OCI-LY3 (cell line): ENCODE results near the gene MGAT4A.
A peak's percentile ranks its signal among the peaks of the same experiment; 100 is the strongest.

Source experiments
- H2AFZ ChIP-seq: fragments of 200-600, 300-600 bp; shearing (Covaris generic); 2 replicates; pipeline ENCODE4 v1.6.0; 2014; ENCODE audit warnings: antibody characterized with exemption, low read depth, low read length
- H3K27ac ChIP-seq: fragments of 200-600, 300-600 bp; sonication (generic); 2 replicates; pipeline ENCODE4 v1.5.1; 2014; ENCODE audit warnings: mild to moderate bottlenecking, low read length, moderate library complexity, mixed read lengths
- H3K27me3 ChIP-seq: fragments of 200-600, 300-600 bp; sonication (generic); 2 replicates; pipeline ENCODE4 v1.6.1; 2014; ENCODE audit warnings: low read depth, low read length, mixed read lengths
- H3K36me3 ChIP-seq: fragments of 200-600, 300-600 bp; sonication (generic); replicated peaks from 2 replicates; pipeline ENCODE3; 2014; ENCODE audit warnings: low read depth, low read length, mixed read lengths
- H3K4me1 ChIP-seq: fragments of 300-600, 200-600 bp; sonication (generic); 2 replicates; pipeline ENCODE4 v1.6.1; 2014; ENCODE audit warnings: low read length, mixed read lengths
- H3K4me2 ChIP-seq: fragments of 200-600, 300-600 bp; sonication (generic); 2 replicates; pipeline ENCODE4 v1.6.1; 2014; ENCODE audit warnings: low read length, mixed read lengths
- H3K4me3 ChIP-seq: fragments of 300-600, 200-600 bp; sonication (generic); 2 replicates; pipeline ENCODE4 v1.5.1; 2014; ENCODE audit warnings: antibody characterized with exemption, mild to moderate bottlenecking, low read length, moderate library complexity
- H3K79me2 ChIP-seq: fragments of 300-600, 200-600 bp; shearing (Covaris generic); 2 replicates; pipeline ENCODE4 v1.6.1; 2014; ENCODE audit warnings: mild to moderate bottlenecking, low read length, mixed read lengths
- H3K9ac ChIP-seq: fragments of 300-600, 200-600 bp; shearing (Covaris generic); 2 replicates; pipeline ENCODE4 v1.6.0; 2014; ENCODE audit warnings: mild to moderate bottlenecking, low read length, moderate library complexity
- H3K9me3 ChIP-seq: fragments of 200-600, 300-600 bp; shearing (Covaris generic); 2 replicates; pipeline ENCODE4 v1.6.1; 2014; ENCODE audit warnings: low read length, mixed read lengths; ENCODE audit not compliant: insufficient read depth
- H4K20me1 ChIP-seq: fragments of 200-600, 300-600 bp; sonication (generic); 2 replicates; pipeline ENCODE4 v1.6.1; 2016; ENCODE audit warnings: low read length, mixed read lengths; ENCODE audit not compliant: insufficient read depth
- EZH2phosphoT487 ChIP-seq: fragments of 200-600 bp; shearing (Covaris generic); IDR thresholded peaks from 2 replicates; pipeline ENCODE4 v1.6.1; 2018; ENCODE audit warnings: antibody characterized with exemption, mixed run types, low read depth
- TF ChIP-seq, protein P1 (sequence below): fragments of 200-600, 300-600 bp; sonication (generic); IDR thresholded peaks from 2 replicates; pipeline ENCODE4 v1.5.1; 2014; ENCODE audit warnings: antibody characterized with exemption, low read length, low read depth

MGAT4A gene

DNA sequence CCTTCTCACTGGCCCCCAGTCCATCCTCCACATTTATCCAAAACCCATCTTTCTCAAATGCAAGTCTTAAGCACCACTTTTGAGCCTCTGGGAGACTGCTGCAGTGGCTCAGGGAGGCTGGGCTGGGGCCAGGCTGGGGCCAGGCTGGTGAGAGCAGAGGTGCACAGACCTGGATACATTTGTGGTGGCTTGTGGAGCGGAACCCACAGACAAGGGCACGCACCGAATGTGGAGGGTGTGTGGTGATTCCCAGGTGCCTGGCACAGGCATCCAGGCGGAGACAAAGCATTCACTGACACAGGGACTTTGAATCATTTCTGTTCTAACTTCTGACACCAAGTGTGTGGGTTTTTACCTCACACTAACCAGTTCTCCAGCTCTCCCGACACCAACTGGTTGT lies 42.2 kb upstream of the MGAT4A start:
- no peak overlapping the region for H3K27ac ChIP-seq
- H2AFZ ChIP-seq: no peak overlapping the region
- H3K79me2 ChIP-seq: no peaks in the 10 kb centered on the region
- H3K4me1 ChIP-seq: peaks cover 10% of the 10 kb centered on the region
- H3K9ac ChIP-seq: no peak overlapping the region
- H3K27me3 ChIP-seq: no peaks in the 10 kb centered on the region
- TF ChIP-seq EZH2phosphoT487: no peak
- TF ChIP-seq, protein P1, sequence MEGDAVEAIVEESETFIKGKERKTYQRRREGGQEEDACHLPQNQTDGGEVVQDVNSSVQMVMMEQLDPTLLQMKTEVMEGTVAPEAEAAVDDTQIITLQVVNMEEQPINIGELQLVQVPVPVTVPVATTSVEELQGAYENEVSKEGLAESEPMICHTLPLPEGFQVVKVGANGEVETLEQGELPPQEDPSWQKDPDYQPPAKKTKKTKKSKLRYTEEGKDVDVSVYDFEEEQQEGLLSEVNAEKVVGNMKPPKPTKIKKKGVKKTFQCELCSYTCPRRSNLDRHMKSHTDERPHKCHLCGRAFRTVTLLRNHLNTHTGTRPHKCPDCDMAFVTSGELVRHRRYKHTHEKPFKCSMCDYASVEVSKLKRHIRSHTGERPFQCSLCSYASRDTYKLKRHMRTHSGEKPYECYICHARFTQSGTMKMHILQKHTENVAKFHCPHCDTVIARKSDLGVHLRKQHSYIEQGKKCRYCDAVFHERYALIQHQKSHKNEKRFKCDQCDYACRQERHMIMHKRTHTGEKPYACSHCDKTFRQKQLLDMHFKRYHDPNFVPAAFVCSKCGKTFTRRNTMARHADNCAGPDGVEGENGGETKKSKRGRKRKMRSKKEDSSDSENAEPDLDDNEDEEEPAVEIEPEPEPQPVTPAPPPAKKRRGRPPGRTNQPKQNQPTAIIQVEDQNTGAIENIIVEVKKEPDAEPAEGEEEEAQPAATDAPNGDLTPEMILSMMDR: no peak
- H4K20me1 ChIP-seq: no peaks in the 10 kb centered on the region
- H3K9me3 ChIP-seq: no peaks in the 10 kb centered on the region
- no peak overlapping the region for H3K4me3 ChIP-seq
- no peaks in the 10 kb centered on the region for H3K36me3 ChIP-seq
- H3K4me2 ChIP-seq: no peak overlapping the region

DNA sequence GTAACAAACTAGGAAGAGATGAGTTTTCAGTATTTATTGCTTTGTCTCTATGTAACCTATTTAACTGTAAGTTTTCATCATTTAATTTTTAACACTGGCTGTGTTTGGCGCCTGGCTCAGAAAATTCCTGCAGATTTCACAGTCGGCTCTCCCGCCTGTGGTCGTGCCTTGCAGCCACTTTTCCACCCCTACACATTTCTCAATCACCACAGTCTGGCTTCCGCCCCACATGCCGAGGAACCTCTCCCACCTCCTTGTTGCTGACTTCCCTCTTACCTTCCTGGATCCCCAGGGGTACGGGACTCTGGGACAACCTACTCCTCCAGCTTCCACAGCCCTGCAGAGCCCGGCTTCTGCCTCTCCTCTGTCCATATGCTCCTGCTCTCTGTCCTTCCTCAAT lies 41.6 kb upstream of the MGAT4A start:
- Histone ChIP-seq H3K4me1 (peaks cover 10% of the 10 kb centered on the region), H3K27me3 (no peaks in the 10 kb centered on the region)

DNA sequence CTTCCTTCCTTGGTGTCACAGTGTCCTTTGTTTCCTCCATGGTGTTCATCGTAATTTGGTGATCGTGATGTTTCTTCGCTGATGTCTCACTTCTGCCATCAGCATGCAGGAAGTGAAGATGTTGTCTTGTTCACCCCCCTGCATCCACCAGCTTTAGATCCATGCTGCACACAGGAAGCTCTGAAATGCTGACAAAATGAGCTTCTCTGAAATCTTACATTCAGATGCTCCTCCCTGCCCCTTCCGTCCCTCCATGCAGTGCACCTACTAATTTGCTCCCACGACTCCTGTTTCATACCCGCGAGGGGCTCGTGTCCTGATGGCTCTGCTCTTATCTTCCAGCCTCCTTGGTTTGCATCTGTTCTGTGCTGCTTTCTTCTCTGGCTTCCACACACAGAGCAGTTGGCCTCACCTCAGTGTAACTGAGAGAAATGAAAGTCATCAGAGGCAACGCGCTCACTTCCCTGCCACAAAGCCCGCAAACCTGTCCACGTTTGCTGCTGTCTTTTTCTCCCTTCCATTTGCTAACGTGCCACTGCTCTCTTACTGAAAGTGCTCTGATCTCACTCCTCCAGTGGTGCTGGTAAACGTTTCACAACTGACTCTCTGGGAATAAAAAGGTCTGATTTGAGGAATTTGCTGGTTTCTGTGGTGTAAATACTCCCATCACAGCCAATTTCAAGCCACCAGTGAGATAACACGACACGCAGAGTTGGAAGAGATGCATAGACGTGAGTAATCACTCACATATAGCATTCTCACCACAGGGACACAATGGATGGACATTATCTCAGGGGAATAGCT lies 41.0 kb upstream of the MGAT4A start:
- H3K27ac ChIP-seq: no peak overlapping the region
- H3K4me2 ChIP-seq: peak overlapping the region; percentile 83
- TF ChIP-seq, protein P1: no peak
- no peak for TF ChIP-seq EZH2phosphoT487
- peak overlapping the region; percentile 98 for H2AFZ ChIP-seq
- no peaks in the 10 kb centered on the region for H3K79me2 ChIP-seq
- peaks cover 10% of the 10 kb centered on the region for H3K4me1 ChIP-seq
- H3K4me3 ChIP-seq: peak overlapping the region; percentile 71
- H3K36me3 ChIP-seq: no peaks in the 10 kb centered on the region
- peak overlapping the region; percentile 41 for H3K9ac ChIP-seq
- H4K20me1 ChIP-seq: no peaks in the 10 kb centered on the region
- no peaks in the 10 kb centered on the region for H3K27me3 ChIP-seq
- H3K9me3 ChIP-seq: no peaks in the 10 kb centered on the region

More for the DNA sequence above, 41.6 kb upstream of the MGAT4A start:
- Histone ChIP-seq H2AFZ (peak overlapping the region; percentile 98), H3K79me2 (no peaks in the 10 kb centered on the region), H3K27ac (no peak overlapping the region), H3K4me3 (no peak overlapping the region), H3K4me2 (peak overlapping the region; percentile 83), H4K20me1 (no peaks in the 10 kb centered on the region), H3K9me3 (no peaks in the 10 kb centered on the region), H3K9ac (no peak overlapping the region), H3K36me3 (no peaks in the 10 kb centered on the region)
- TF ChIP-seq, protein P1: no peak
- TF ChIP-seq EZH2phosphoT487: no peak

DNA sequence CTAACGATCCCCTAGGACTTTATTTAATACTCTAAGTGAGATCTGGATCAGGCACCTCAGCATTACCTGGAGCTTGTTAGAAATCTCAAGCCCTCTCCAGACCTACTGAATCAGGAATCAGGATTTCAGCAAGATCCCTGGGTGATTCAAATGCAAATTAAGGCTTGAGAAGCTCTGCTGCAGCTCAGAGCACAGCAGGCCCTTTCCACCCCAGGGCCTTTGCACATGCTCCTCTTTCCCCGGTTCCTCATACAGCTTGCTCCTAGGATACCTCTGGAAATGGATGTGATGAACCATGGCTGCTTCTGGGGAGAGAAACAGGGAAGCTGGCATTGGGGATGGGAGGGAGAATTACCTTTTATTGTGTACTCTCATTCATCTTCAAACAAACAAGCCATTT lies 40.3 kb upstream of the MGAT4A start:
- Histone ChIP-seq H3K4me2 (peak overlapping the region; percentile 83), H3K4me1 (peaks cover 10% of the 10 kb centered on the region), H2AFZ (peak overlapping the region; percentile 98; the same call in 1 of the 2 replicates), H3K9ac (peak overlapping the region; percentile 41; the same call in 1 of the 2 replicates), H3K4me3 (peak overlapping the region; percentile 71), H3K79me2 (no peaks in the 10 kb centered on the region), H3K9me3 (no peaks in the 10 kb centered on the region), H4K20me1 (no peaks in the 10 kb centered on the region), H3K36me3 (no peaks in the 10 kb centered on the region), H3K27me3 (no peaks in the 10 kb centered on the region), H3K27ac (no peak overlapping the region)
- TF ChIP-seq EZH2phosphoT487: no peak
- TF ChIP-seq, protein P1: no peak
